SU-DHL-6 (cell line): Measurements from ENCODE around the gene DHFR.

Source experiments
- CTCF ChIP-seq: fragments of 200-600 bp; sonication (generic); IDR thresholded peaks from one replicate; pipeline ENCODE4 v1.5.1; 2017; ENCODE audit warnings: antibody characterized with exemption, mild to moderate bottlenecking, low read length, moderate library complexity; ENCODE audit not compliant: insufficient read depth, poor library complexity, severe bottlenecking
- EZH2phosphoT487 ChIP-seq: fragments of 200-600 bp; sonication (generic), shearing (Covaris generic); conservative IDR thresholded peaks from 2 replicates; pipeline ENCODE4 v1.6.1; 2018; ENCODE audit warnings: mild to moderate bottlenecking, antibody characterized with exemption, low read length, moderate library complexity, mixed read lengths

DNA sequence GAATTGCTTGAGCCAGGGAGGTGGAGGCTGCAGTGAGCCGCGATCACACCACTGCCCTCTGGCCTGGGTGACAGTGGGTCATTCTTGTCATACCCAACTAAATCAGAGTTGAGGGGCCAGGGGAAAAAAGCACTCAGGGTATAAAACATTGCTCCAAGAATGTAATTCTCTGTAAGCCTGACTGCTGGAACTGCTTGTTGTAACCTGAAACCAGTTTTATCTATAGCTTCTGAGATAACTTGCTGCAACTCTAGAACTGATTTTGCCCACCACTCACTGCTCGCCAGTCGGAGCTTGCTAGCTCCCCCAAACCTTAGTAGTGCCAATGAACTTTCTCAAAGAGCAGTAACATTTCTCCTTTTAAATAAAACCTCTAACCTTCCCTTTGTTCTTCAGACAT, 9.9 kb downstream of the DHFR start:
- TF ChIP-seq CTCF (no peak), EZH2phosphoT487 (no peak)
